ENCODE results near the gene MON2.

MON2 gene

DNA sequence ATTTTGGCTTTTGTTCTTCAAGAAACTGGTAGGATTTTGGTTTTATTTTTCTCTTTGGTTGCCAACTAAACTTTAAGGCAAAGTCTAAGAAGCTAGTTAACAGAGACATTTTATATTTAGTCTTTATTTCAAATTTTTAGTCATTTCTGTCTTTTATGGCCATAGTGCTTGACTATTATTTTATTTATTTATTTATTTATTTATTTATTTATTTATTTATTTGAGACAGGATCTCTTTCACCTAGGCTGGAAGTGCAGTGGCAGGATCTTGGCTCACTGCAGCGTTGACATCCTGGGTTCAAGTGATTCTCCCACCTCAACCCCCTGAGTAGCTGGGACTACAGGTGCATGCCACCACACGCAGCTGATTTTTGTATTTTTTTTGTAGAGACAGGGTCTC, 3.1 kb downstream of the MON2 start:
- TF ChIP-seq, protein P1, sequence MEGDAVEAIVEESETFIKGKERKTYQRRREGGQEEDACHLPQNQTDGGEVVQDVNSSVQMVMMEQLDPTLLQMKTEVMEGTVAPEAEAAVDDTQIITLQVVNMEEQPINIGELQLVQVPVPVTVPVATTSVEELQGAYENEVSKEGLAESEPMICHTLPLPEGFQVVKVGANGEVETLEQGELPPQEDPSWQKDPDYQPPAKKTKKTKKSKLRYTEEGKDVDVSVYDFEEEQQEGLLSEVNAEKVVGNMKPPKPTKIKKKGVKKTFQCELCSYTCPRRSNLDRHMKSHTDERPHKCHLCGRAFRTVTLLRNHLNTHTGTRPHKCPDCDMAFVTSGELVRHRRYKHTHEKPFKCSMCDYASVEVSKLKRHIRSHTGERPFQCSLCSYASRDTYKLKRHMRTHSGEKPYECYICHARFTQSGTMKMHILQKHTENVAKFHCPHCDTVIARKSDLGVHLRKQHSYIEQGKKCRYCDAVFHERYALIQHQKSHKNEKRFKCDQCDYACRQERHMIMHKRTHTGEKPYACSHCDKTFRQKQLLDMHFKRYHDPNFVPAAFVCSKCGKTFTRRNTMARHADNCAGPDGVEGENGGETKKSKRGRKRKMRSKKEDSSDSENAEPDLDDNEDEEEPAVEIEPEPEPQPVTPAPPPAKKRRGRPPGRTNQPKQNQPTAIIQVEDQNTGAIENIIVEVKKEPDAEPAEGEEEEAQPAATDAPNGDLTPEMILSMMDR (IDR thresholded peaks at IDR 0.05): no peak

DNA sequence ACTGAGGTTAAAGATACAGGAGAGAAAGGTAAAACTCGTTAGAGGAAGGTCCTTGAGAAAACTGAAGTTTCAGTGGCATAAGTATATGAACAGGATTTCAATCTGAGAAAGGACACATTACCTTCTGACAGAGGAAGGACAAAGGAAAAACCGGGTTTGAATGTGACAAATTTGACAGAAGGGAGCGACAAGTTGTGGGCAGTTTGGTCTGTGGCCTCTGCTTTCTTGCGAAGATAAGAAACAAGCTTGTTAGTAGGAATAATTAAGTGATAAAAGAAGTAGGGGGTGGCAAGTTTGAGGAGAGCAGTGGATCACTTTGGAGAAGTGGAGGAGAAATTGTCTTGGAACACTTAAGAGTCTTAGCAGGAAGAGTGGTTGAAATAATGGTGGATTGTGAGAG, 5.1 kb downstream of the MON2 start:
- TF ChIP-seq, protein P1 (IDR thresholded peaks at IDR 0.05): no peak

DNA sequence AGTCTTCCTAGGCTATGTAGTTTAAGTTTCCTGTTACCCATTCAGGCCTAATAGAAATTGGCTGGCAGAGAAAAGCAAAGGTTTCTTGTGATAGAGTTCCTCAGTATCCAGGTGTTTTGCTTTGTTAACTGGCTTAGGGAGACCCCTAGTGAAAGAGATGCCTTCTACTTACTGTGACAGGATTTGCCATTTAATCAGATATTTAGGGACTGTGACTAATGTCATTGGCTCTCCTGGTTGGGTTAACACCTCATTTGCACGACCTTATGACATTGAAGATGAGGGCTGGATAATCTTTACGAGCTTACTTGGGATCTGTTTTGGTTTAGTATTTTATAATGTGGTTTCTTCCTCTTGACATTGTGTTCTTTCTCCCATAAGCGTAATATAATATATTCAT, 5.8 kb downstream of the MON2 start:
- TF ChIP-seq, protein P1 (IDR thresholded peaks at IDR 0.05): no peak

DNA sequence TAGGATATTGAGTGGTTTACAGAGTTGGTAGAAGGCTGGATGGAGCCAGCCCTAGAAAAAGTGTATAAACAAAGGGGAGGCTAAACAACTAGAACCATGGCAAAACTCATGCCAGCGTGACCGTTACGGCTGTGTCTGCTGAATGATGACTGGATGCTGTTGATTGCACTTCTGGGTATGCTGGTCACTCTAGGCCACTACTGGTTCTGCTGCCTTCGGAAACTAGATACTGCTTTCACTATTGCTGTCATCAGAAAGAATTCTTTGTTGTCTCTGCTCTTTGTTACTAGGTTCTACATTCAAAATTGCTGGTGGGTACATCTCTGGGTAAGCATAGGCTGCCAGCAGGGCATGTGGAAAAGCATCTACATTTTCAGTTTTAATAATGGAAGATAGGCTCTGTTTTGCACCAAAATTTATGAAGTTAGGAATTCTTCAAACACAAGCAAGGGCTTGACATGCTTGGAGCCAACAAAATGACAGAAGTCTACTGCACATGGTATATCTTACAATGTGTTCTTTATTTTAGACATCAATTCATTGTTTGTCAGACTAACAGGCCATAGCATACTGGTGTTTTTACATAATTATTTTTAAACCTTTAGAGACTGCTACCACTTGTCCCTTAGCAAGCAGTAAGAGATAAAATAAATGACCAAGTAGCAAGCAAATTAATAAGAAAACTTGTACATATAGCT, 15.4 kb downstream of the MON2 start:
- TF ChIP-seq, protein P1 (IDR thresholded peaks at IDR 0.05): no peak

DNA sequence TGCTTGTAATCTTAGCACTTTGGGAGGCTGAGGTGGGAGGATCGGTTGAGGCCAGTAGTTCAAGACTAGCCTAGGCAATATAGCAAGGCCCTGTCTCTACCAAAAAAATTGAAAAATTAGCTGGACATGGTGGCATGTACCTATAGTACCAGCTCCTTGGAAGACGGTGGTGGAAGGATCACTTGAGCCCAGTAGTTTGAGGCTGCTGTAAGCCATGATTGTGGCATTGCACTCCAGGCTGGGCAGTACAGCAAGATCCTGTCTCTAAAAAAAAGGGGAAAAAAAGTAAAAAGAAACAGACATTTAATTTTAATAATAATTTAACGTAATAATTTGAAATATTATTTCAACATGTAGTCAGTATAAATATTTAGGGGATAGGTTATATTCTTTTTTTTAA, 16.1 kb downstream of the MON2 start:
- TF ChIP-seq, protein P1 (IDR thresholded peaks at IDR 0.05): no peak

DNA sequence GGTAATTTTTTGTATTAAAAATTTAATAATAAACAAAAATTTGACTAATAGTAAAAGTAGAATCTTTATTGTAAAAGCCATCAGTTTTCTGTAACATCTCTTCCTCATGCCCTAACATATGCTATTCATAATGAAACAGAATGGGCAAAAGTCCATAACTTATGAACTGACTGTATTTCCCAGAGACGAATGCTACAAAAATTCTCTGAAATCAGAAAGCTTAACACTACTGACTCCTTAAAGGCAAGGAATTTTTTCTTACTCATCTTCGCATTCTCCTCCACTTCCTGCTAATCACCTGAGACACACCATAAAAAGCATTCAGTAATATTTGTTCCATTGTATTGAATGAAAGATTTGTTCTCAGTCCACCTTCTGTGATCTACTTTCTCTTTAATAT, 17.6 kb downstream of the MON2 start:
- TF ChIP-seq, protein P1 (IDR thresholded peaks at IDR 0.05): no peak

DNA sequence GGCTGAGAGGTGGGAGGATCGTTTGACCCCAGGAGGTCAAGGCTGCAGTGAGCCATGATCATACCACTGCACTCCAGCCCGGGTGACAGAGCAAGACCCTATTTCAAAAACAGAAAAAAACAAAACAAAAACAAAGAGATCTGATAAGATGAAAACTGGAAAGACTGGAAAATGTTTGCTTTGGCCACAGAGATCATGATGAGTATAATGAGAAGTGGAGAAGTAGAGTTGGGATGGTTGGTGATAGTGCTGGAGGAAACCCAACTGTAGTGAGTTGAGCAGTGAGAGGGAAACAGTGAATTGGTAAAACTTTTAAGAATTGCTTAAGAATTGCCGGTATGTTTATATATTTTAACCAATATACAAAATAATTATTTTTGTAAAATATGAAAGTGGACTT, 39.2 kb downstream of the MON2 start:
- TF ChIP-seq, protein P1 (IDR thresholded peaks at IDR 0.05): no peak

DNA sequence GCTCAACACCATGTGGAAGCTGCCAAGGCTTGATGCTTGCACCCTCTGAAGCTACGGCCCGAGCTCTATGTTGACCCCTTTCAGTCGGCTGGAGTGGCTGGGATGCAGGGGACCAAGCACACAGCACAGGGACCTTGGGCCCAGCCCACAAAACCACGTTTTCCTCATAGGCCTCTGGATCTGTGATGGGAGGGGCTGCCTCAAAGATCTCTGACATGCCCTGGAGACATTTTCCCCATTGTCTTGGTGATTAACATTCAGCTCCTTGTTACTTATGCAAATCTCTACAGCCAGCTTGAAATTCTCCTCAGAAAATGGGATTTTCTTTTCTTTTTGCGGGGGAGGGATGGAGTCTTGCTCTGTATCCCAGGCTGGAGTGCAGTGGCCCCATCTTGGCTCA, 46.3 kb downstream of the MON2 start:
- TF ChIP-seq, protein P1 (IDR thresholded peaks at IDR 0.05): no peak
